ENCODE measurements around the gene SLC6A18. TPM values are rescaled to one million over a fixed set of nuclear protein-coding genes. Genes with fewer than 3 reads are reported as not detected.

SLC6A18 gene
- total and polyA plus RNA-seq, 2 of the 13 experiments (the other 11 are each of a cell fraction or from before 2014, with no cell fraction given) = not detected

DNA sequence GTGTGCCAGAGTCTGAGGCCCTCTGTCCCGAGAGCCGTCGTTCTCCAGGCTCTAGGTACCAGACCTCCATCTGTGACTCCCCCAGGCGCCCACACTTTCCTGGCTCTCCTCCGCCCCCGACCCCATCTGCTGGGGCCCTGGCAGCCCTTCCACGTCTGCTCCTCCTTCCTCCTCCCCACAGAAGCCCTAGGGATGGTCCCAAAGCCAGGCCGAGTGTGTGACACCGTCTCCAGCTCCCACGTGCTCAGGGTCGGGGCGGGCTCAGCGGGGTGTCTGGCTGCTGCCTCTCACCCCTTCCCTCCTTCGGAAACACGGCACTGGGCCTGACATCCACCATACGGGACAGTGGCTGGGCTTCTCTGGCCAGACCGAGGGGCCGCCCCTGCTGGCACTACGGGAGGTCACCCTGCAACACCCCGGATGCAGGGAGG is 44.3 kb upstream of the SLC6A18 start (continued):
- TF ChIP-seq, protein P1, sequence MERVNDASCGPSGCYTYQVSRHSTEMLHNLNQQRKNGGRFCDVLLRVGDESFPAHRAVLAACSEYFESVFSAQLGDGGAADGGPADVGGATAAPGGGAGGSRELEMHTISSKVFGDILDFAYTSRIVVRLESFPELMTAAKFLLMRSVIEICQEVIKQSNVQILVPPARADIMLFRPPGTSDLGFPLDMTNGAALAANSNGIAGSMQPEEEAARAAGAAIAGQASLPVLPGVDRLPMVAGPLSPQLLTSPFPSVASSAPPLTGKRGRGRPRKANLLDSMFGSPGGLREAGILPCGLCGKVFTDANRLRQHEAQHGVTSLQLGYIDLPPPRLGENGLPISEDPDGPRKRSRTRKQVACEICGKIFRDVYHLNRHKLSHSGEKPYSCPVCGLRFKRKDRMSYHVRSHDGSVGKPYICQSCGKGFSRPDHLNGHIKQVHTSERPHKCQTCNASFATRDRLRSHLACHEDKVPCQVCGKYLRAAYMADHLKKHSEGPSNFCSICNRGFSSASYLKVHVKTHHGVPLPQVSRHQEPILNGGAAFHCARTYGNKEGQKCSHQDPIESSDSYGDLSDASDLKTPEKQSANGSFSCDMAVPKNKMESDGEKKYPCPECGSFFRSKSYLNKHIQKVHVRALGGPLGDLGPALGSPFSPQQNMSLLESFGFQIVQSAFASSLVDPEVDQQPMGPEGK (CRISPR knock-in tag; IDR thresholded peaks at IDR 0.05) = no peak
- TF ChIP-seq SP140L (CRISPR knock-in tag; IDR thresholded peaks at IDR 0.05; ENCODE audit: borderline replicate concordance) = no peak
- TF ChIP-seq CC2D1A (CRISPR knock-in tag; IDR thresholded peaks at IDR 0.05) = no peak
- TF ChIP-seq, protein P2, sequence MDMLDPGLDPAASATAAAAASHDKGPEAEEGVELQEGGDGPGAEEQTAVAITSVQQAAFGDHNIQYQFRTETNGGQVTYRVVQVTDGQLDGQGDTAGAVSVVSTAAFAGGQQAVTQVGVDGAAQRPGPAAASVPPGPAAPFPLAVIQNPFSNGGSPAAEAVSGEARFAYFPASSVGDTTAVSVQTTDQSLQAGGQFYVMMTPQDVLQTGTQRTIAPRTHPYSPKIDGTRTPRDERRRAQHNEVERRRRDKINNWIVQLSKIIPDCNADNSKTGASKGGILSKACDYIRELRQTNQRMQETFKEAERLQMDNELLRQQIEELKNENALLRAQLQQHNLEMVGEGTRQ (IDR thresholded peaks at IDR 0.05; ENCODE audit: low read depth, low read length) = no peak
- TF ChIP-seq, protein P2 (CRISPR knock-in tag; IDR thresholded peaks at IDR 0.05; ENCODE audit: borderline replicate concordance) = no peak
- TF ChIP-seq, protein P3, sequence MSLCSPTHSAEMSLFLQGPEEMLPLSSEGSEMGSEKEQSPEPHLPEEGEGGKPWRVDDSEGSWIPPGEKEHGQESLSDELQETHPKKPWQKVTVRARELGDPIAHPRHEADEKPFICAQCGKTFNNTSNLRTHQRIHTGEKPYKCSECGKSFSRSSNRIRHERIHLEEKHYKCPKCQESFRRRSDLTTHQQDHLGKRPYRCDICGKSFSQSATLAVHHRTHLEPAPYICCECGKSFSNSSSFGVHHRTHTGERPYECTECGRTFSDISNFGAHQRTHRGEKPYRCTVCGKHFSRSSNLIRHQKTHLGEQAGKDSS (CRISPR knock-in tag; IDR thresholded peaks at IDR 0.05; ENCODE audit: borderline replicate concordance, low read depth) = no peak
- no peak for TF ChIP-seq NR3C1 (CRISPR knock-in tag; IDR thresholded peaks at IDR 0.05)
- TF ChIP-seq MEF2D (CRISPR knock-in tag; IDR thresholded peaks at IDR 0.05) = no peak
- 0 out of 2 replicates have a peak, but pooled peaks have one; percentile 35 for TF ChIP-seq RBFOX2 (IDR thresholded peaks at IDR 0.05; ENCODE audit: low read depth, low read length)
- TF ChIP-seq, protein P4, sequence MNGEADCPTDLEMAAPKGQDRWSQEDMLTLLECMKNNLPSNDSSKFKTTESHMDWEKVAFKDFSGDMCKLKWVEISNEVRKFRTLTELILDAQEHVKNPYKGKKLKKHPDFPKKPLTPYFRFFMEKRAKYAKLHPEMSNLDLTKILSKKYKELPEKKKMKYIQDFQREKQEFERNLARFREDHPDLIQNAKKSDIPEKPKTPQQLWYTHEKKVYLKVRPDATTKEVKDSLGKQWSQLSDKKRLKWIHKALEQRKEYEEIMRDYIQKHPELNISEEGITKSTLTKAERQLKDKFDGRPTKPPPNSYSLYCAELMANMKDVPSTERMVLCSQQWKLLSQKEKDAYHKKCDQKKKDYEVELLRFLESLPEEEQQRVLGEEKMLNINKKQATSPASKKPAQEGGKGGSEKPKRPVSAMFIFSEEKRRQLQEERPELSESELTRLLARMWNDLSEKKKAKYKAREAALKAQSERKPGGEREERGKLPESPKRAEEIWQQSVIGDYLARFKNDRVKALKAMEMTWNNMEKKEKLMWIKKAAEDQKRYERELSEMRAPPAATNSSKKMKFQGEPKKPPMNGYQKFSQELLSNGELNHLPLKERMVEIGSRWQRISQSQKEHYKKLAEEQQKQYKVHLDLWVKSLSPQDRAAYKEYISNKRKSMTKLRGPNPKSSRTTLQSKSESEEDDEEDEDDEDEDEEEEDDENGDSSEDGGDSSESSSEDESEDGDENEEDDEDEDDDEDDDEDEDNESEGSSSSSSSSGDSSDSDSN (CRISPR knock-in tag; IDR thresholded peaks at IDR 0.05) = no peak

All from HepG2 (cell line).